ENCODE data around the gene ATIC. TPM values are rescaled to one million over a fixed set of nuclear protein-coding genes. Genes with fewer than 3 reads are reported as not detected.

ATIC gene
- total RNA-seq, 1 donor from 2014 or later = 77.7 TPM

DNA sequence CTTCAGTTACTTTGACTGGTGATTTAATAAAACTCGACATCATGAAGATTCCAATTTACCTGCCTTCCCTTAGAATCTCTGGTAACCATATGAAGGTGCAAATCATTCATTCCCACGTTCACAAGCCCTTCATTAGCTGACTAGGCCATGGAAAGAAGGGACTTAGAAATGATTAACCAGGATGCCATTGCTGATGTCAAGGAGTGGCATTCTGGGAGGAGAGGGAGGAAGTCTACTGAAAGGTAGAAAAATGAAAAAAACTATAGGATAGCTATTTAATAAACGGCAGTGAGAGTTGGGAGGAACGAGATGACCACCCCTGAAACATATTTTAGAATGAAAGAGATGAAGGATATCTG, 1.4 kb downstream of the ATIC start:
- H3K36me3 Mint-ChIP-seq (ENCODE audit: low read depth) = peaks cover 3% of the 10 kb centered on the region
- DNase-seq (ENCODE audit: low spot score) = no peak
- no peaks in the 10 kb centered on the region for H3K9me3 Mint-ChIP-seq (ENCODE audit: low read depth)
- TF ChIP-seq CTCF (IDR thresholded peaks at IDR 0.05) = no peak
- H3K4me1 Mint-ChIP-seq (ENCODE audit: low read depth) = peaks cover 30% of the 10 kb centered on the region
- no peak overlapping the region for H3K27ac Mint-ChIP-seq (ENCODE audit: unreplicated experiment)
- peak overlapping the region; percentile 82 for H3K4me3 Mint-ChIP-seq (ENCODE audit: unreplicated experiment)
- no peaks in the 10 kb centered on the region for H3K27me3 Mint-ChIP-seq (ENCODE audit: low read depth)

DNA sequence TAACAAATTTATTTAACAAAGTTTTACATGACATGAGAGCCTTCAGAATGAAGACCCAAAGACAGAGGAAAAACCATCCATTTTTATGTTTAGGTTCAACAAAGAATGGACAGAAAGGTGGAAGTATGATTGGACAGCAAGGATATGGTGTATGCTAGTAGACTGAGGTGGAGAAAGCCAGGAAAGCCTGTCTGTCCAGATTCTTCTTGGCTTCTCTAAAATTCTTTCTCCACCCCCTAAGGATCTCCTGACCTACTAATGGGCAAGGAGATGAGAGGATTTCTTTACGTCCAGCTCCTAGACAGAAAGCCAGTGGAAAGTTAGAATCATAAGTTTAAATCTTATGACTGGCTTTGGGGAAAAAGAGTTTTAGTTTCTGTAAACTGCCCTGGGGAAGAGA, 3.0 kb downstream of the ATIC start:
- Mint-ChIP-seq H3K27me3 (ENCODE audit: low read depth) (no peaks in the 10 kb centered on the region), H3K36me3 (ENCODE audit: low read depth) (peaks cover 7% of the 10 kb centered on the region), H3K4me1 (ENCODE audit: low read depth) (peaks cover 30% of the 10 kb centered on the region), H3K27ac (ENCODE audit: unreplicated experiment) (no peak overlapping the region), H3K9me3 (ENCODE audit: low read depth) (no peaks in the 10 kb centered on the region), H3K4me3 (ENCODE audit: unreplicated experiment) (no peak overlapping the region)
- no peak for DNase-seq (ENCODE audit: low spot score)
- TF ChIP-seq CTCF (IDR thresholded peaks at IDR 0.05) = no peak

DNA sequence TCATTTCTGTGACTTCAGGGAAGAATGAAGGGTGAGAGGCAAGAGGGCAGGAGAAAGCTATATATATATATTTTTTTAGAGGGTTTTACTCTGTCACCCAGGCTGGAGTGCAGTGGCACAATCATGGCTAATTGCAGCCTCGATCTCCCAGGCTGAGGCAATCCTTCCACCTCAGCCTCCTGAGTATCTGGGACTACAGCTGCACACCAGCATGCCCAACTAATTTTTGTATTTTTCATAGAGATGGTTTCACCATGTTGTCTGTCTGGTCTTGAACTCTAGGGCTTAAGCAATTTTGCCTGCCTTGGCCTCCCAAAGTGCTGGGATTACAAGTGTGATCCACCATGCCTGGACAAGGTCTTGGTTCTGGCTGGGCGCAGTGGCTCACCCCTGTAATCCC, 3.4 kb downstream of the ATIC start:
- H3K9me3 Mint-ChIP-seq (ENCODE audit: low read depth) = no peaks in the 10 kb centered on the region
- peaks cover 11% of the 10 kb centered on the region for H3K36me3 Mint-ChIP-seq (ENCODE audit: low read depth)
- H3K4me1 Mint-ChIP-seq (ENCODE audit: low read depth) = peaks cover 33% of the 10 kb centered on the region
- DNase-seq (ENCODE audit: low spot score) = no peak
- no peak overlapping the region for H3K27ac Mint-ChIP-seq (ENCODE audit: unreplicated experiment)
- no peak for TF ChIP-seq CTCF (IDR thresholded peaks at IDR 0.05)
- H3K27me3 Mint-ChIP-seq (ENCODE audit: low read depth) = no peaks in the 10 kb centered on the region
- no peak overlapping the region for H3K4me3 Mint-ChIP-seq (ENCODE audit: unreplicated experiment)

DNA sequence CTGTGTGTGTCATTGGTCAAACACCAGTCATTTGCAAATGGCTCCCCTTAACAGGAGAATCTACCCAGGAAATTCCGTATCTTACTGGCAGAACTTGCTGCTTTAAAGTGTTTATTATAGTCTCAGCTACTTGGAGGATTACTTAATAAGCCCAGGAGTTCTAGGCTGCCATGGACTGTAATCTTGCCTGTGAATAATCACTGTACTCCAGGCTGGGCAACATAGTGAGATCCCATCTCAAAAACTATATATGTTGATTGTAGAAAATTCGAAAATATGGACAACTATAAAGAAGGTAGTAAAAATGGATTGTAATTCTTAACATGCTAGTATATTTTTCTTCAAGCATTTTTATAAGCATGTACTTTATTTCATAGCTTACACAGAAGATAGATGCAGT, 4.5 kb downstream of the ATIC start:
- peaks cover 18% of the 10 kb centered on the region for H3K36me3 Mint-ChIP-seq (ENCODE audit: low read depth)

GRCh38 chr2:215319500-215319899, 7.6 kb downstream of the ATIC start:
- Mint-ChIP-seq H3K27me3 (ENCODE audit: low read depth) (no peaks in the 10 kb centered on the region), H3K36me3 (ENCODE audit: low read depth) (peaks cover 20% of the 10 kb centered on the region), H3K4me3 (ENCODE audit: unreplicated experiment) (no peak overlapping the region)

More for the DNA sequence above, 4.5 kb downstream of the ATIC start:
- no peaks in the 10 kb centered on the region for H3K9me3 Mint-ChIP-seq (ENCODE audit: low read depth)
- DNase-seq (ENCODE audit: low spot score) = no peak
- TF ChIP-seq CTCF (IDR thresholded peaks at IDR 0.05) = no peak
- no peaks in the 10 kb centered on the region for H3K27me3 Mint-ChIP-seq (ENCODE audit: low read depth)
- no peak overlapping the region for H3K4me3 Mint-ChIP-seq (ENCODE audit: unreplicated experiment)
- peaks cover 33% of the 10 kb centered on the region for H3K4me1 Mint-ChIP-seq (ENCODE audit: low read depth)
- no peak overlapping the region for H3K27ac Mint-ChIP-seq (ENCODE audit: unreplicated experiment)

More at GRCh38 chr2:215319500-215319899, 7.6 kb downstream of the ATIC start:
- no peak overlapping the region for H3K27ac Mint-ChIP-seq (ENCODE audit: unreplicated experiment)
- H3K4me1 Mint-ChIP-seq (ENCODE audit: low read depth) = peaks cover 22% of the 10 kb centered on the region
- no peaks in the 10 kb centered on the region for H3K9me3 Mint-ChIP-seq (ENCODE audit: low read depth)
- no peak for DNase-seq (ENCODE audit: low spot score)
- no peak for TF ChIP-seq CTCF (IDR thresholded peaks at IDR 0.05)
